ENCODE results near the gene SLC25A43.

The SLC25A43 gene

GRCh38 chrX:119427024-119427794 lies 28.1 kb downstream of the SLC25A43 start:
- no peak for TF ChIP-seq GATA3 (IDR thresholded peaks at IDR 0.05; ENCODE audit: low read depth, low read length)

DNA sequence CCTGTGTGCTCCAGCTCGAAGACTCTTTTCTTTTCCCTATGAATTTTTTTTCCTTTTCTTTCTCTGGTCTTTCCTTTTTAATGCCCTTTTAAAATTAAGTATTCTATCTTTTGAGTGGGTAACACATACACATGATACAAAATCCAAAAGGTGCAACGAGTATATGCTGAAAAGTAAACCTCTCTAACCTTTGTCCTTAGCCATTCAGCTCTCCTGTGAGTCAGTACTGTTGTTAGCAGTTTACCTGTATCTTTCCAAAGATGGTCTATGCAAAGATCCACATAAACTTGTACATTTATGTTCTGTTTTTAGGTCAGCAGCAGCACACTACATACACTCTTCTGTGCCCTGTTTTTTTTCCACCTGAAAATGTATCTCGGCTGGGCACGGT lies 28.7 kb downstream of the SLC25A43 start:
- TF ChIP-seq GATA2 (IDR thresholded peaks at IDR 0.05; ENCODE audit: low read depth, low read length) (no peak), GATA3 (IDR thresholded peaks at IDR 0.05; ENCODE audit: low read depth, low read length) (no peak)

GRCh38 chrX:119429471-119429870 lies 30.3 kb downstream of the SLC25A43 start:
- TF ChIP-seq GATA2 (IDR thresholded peaks at IDR 0.05; ENCODE audit: low read depth, low read length) (no peak), GATA3 (IDR thresholded peaks at IDR 0.05; ENCODE audit: low read depth, low read length) (no peak)

GRCh38 chrX:119442286-119442685 lies 43.1 kb downstream of the SLC25A43 start:
- TF ChIP-seq GATA3 (IDR thresholded peaks at IDR 0.05; ENCODE audit: low read depth, low read length), result no peak
- TF ChIP-seq GATA2 (IDR thresholded peaks at IDR 0.05; ENCODE audit: low read depth, low read length), result no peak

- TF ChIP-seq GATA3 (IDR thresholded peaks at IDR 0.05; ENCODE audit: low read depth, low read length), result no peak
Measured at GRCh38 chrX:119453202-119453601, 54.1 kb downstream of the SLC25A43 start.

GRCh38 chrX:119455264-119455663 lies 56.1 kb downstream of the SLC25A43 start:
- TF ChIP-seq GATA3 (IDR thresholded peaks at IDR 0.05; ENCODE audit: low read depth, low read length) (no peak), GATA2 (IDR thresholded peaks at IDR 0.05; ENCODE audit: low read depth, low read length) (no peak)

DNA sequence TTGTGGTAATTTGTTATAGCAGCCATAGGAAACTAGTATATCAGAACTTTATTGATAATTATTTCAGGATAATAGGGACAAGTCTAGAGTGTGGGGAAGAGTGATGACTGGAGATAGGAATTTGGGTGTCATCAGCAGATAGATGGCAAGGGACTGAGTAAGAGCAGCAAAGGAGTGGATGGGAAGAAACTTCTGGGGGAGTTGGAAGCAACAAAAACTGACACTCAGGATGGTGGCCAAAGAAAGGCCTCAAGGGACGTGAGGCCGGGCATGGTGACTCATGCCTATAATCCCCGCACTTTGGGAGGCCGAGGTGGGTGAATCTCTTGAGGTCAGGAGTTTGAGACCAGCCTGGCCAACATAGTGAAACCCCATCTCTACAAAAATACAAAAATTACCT lies 60.0 kb downstream of the SLC25A43 start:
- no peak for TF ChIP-seq GATA2 (IDR thresholded peaks at IDR 0.05; ENCODE audit: low read depth, low read length)
- no peak for TF ChIP-seq GATA3 (IDR thresholded peaks at IDR 0.05; ENCODE audit: low read depth, low read length)

DNA sequence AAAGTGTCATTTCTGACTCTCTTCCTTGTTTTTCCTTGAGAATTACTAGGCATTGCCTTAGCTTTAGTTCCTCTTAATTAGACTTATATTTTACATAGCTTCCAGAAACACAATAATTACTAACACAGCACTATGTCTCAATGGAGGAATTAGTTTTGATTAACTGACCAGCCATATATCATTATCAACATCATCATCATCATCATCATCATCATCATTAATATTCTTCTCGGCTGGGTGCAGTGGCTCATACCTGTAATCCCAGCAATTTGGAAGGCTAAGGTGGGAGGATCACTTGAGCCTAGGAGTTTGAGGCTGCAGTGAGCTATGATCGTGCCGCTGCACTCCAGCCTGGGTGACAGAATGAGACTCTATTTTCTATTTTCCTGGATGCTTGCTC lies 66.4 kb downstream of the SLC25A43 start:
- no peak for TF ChIP-seq GATA2 (IDR thresholded peaks at IDR 0.05; ENCODE audit: low read depth, low read length)
- TF ChIP-seq GATA3 (IDR thresholded peaks at IDR 0.05; ENCODE audit: low read depth, low read length), result no peak

DNA sequence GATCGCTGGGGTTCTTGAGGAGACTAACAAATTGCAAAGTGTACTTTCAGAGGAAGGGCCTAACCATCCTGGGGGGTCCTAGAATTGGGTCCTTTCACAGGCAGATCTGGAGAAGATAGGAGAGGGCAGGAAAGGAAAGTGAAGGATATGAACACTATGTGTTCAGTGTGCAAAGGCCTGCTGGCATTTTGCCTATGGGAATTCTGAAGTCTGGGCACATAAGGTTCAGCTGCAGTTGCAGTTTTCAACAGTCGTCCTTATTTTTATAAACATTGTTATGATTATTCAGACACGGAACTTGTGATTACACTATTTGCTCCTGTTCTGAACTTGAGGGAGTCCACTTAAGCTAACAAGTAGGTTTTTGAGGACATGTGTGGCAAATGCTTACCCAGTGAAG lies 67.8 kb downstream of the SLC25A43 start:
- TF ChIP-seq GATA2 (IDR thresholded peaks at IDR 0.05; ENCODE audit: low read depth, low read length) (no peak), GATA3 (IDR thresholded peaks at IDR 0.05; ENCODE audit: low read depth, low read length) (no peak)

- TF ChIP-seq GATA2 (IDR thresholded peaks at IDR 0.05; ENCODE audit: low read depth, low read length), result no peak
- TF ChIP-seq GATA3 (IDR thresholded peaks at IDR 0.05; ENCODE audit: low read depth, low read length), result no peak
Measured at GRCh38 chrX:119467433-119467832, 68.3 kb downstream of the SLC25A43 start.

- no peak for TF ChIP-seq GATA2 (IDR thresholded peaks at IDR 0.05; ENCODE audit: low read depth, low read length)
Measured at GRCh38 chrX:119467842-119468550, 68.9 kb downstream of the SLC25A43 start, which contains the start of gene SLC25A5. TSS of gene SLC25A5 (plus strand) at chrX:119468444. CDS start at chrX:119468516, 72 bp downstream.

- TF ChIP-seq GATA3 (IDR thresholded peaks at IDR 0.05; ENCODE audit: low read depth, low read length) (no peak), GATA2 (IDR thresholded peaks at IDR 0.05; ENCODE audit: low read depth, low read length) (no peak)
Measured at GRCh38 chrX:119468551-119469312, 69.6 kb downstream of the SLC25A43 start.

GRCh38 chrX:119469313-119469635 lies 70.1 kb downstream of the SLC25A43 start:
- TF ChIP-seq GATA2 (IDR thresholded peaks at IDR 0.05; ENCODE audit: low read depth, low read length) (no peak), GATA3 (IDR thresholded peaks at IDR 0.05; ENCODE audit: low read depth, low read length) (no peak)

DNA sequence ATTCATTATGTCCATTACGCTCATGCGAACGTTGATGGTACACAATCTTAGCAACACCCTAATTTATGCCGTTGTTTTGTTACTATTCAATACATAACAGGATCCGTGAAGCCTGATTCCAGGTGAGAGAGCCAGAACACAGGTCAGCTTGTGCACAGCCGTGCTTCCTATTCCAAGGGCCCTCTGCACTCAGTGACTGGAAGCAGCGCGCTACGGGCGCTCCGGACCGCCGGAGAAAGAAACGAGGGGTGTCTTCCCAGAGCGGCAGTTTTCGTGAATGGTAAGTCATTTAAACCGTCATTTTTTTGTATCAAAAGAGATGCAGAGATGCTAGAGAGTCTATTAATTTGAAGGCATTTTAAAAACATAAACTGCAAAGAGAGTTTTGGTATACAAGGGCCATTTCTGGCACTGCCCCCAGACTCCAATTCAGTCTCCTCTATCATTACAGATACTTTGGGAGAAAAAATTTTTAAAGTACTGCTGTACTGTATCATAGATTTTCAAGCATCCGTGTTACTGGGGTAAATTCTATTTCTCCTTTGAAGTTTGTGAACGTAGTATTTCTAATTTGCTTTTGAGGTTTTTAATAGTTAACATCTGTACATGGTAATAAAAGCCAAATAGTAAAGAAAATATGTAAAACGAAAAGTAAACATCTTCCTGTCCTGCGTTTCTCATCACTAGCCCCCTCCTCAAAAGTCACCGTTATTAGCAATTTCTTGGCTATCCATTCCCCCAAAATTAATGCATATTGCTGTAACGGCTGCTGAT lies 75.7 kb downstream of the SLC25A43 start:
- TF ChIP-seq GATA3 (IDR thresholded peaks at IDR 0.05; ENCODE audit: low read depth, low read length), result no peak
- no peak for TF ChIP-seq GATA2 (IDR thresholded peaks at IDR 0.05; ENCODE audit: low read depth, low read length)

Data from SH-SY5Y (cell line).